KOPT-K1 (cell line): ENCODE results near the gene AKIRIN1.
"Not testable (repeated sequence)": the region's sequence is repeated elsewhere in the genome, so short reads cannot be mapped to it uniquely, and the experiment has no call there.

Experiments used
- H3K27ac ChIP-seq: fragments of 200-600 bp; sonication (generic); 2 replicates; pipeline ENCODE4 v1.5.1; 2016; ENCODE audit warnings: antibody characterized with exemption, mild to moderate bottlenecking, low read depth, low read length; ENCODE audit not compliant: poor library complexity, severe bottlenecking
- H3K36me3 ChIP-seq: fragments of 200-600 bp; sonication (generic); 2 replicates; pipeline ENCODE4 v1.5.1; 2017; ENCODE audit warnings: antibody characterized with exemption, mild to moderate bottlenecking, low read length, moderate library complexity; ENCODE audit not compliant: insufficient read depth
- H3K9me3 ChIP-seq: fragments of 200-600 bp; sonication (generic); 2 replicates; pipeline ENCODE4 v1.5.1; 2017; ENCODE audit warnings: antibody characterized with exemption, low read length, mild to moderate bottlenecking; ENCODE audit not compliant: insufficient read depth, poor library complexity, severe bottlenecking

Gene AKIRIN1, protein sequence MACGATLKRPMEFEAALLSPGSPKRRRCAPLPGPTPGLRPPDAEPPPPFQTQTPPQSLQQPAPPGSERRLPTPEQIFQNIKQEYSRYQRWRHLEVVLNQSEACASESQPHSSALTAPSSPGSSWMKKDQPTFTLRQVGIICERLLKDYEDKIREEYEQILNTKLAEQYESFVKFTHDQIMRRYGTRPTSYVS

DNA sequence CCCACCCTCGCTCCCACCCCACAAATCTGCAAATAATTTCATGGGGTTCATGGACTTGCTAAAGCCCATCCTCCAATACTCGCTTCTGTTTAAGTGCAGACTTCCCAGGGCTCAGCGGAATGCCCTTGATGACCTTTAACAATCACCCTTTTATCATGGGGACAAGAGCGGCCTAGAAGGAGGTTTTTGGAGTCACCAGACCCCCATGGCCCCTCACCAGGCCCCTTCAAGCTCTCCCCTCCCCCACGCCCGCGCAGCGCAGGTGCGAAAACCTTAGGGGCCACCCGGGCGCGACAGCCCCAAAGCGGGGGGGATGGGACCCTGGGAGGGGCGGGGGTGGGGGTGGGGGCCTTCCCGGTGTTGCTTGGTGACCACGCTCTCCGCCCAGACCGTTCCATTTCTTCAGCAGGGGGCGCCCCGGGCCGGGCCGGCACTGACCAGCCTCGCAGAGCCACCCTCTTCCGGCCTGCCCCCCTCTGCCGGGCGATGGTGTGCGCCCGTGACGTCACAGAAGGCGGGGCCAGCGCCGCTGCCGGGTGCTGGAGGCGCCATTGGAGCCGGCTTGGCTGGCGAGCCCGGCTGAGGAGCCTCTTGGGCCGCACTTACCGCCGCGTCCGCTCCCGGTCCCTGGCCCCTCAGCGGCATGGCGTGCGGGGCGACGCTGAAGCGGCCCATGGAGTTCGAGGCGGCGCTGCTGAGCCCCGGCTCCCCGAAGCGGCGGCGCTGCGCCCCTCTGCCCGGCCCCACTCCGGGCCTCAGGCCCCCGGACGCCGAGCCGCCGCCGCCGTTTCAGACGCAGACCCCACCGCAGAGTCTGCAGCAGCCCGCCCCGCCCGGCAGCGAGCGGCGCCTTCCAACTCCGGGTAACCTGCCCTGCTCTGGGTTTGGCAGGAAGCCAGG lies at the start of gene AKIRIN1:
TSS of gene AKIRIN1 (plus strand) at position 539 of the 900 bp plus-strand sequence. CDS start at position 644, 105 bp downstream.
- Histone ChIP-seq H3K9me3 (no peaks in the 10 kb centered on the region), H3K36me3 (peaks cover 32% of the 10 kb centered on the region), H3K27ac (peak within 1 kb of the TSS; percentile 87)

DNA sequence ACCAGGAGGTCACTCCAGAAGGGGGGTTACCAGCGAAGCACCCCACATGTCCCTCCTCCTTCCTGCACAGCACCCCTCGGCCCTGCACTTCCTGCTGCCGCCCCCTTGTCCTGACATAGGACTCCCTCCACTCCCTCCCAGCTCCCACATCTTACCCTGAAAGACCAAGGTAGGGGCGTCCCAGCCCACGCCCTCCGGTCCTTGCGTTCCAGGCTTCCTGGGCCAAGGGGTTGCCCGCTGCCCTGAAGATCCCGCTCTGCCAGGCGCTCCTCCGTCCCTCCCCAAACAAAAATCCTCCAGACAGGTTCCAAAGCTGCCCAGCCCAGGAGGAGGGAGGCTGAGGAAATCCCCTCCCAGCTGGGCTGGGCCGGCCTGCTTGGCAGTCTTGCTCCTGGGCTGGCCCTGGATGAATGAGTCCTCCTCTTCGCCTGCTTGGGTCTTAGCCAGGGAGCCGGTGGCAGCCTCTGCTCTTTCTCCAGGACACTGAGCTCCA lies 49.5 kb upstream of the AKIRIN1 start, which contains the start of gene RHBDL2:
TSS of gene RHBDL2 (minus strand) at position 304 of the 493 bp plus-strand sequence. CDS start 22,618 bp downstream, outside the sequence.
- Histone ChIP-seq H3K9me3 (no peaks in the 10 kb centered on the region), H3K36me3 (no peaks in the 10 kb centered on the region), H3K27ac (no peak within 1 kb of the TSS)

DNA sequence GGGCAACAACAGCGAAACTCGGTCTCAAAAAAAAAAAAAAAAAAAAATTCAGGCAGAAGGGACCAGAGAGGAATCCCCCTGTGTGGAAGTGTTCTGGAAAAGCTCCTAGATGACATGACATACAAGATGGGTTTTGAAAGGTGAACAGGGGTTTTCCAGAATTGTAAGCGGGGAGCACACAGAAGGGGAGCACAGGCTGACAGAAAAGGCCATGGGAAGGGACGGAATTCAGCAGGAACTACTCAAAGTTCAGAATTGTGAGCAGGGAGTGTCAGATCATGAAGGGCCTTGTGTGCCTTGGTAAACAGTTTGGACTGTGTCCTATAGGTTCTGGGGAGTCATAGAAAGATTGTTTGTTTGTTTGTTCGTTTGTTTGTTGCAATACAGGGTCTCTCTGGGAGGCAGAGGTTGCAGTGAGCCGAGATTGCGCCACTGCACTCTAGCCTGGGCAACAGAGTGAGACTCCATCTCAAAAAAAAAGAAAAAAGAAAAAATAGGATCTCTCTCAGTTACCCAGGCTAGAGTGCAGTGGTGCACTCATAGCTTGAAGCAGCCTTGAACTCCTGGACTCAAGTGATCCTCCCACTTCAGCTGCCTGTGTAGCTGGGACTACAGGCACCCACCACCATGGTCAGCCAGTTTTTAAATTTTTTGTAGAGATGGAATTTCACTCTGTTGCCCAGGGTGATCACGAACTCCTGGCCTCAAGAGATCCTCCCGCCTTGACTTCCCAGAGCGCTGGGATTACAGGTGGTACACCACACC lies 48.2 kb upstream of the AKIRIN1 start:
- H3K36me3 ChIP-seq: no peaks in the 10 kb centered on the region
- H3K9me3 ChIP-seq: no peaks in the 10 kb centered on the region
- H3K27ac ChIP-seq: no peak overlapping the region

DNA sequence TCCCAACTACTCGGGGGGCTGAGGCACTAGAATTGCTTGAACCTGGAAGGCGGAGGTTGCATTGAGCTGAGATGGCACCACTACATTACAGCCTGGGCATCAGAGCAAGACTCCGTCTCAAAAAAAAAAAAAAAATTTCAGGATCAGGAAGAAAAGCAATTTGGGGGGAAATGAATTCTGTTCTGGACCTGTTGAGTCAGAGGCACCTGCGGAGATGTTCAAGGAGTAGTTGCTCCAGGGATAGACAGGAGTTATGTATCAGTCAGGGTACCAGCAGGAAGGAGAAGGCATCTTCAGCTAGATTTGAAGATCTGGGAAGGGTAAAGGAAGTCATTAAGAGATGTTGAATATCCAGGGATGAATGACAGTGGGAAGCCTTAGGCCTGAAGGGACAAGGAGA lies 46.5 kb upstream of the AKIRIN1 start:
- Histone ChIP-seq H3K27ac (no peak overlapping the region), H3K9me3 (no peaks in the 10 kb centered on the region), H3K36me3 (no peaks in the 10 kb centered on the region)

DNA sequence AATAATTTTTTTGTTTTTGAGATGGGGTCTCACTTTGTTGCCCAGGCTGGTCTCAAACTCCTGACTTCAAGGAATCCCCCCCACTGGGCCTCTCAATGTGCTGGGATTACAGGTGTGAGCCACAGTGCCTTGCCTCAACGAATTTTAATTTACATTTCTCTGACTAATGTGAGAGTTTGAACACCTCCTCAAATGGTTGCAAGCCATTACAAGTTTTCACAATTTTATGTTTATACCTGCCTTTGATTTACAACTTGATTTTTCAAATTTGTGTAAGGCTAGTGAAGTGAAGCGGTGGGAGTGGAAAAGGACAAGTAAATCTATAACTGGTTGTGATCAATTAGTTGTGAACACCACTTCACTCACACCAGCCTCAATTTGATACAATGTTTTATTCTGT lies 40.5 kb upstream of the AKIRIN1 start:
- Histone ChIP-seq H3K27ac (no peak overlapping the region), H3K9me3 (no peaks in the 10 kb centered on the region), H3K36me3 (no peaks in the 10 kb centered on the region)

DNA sequence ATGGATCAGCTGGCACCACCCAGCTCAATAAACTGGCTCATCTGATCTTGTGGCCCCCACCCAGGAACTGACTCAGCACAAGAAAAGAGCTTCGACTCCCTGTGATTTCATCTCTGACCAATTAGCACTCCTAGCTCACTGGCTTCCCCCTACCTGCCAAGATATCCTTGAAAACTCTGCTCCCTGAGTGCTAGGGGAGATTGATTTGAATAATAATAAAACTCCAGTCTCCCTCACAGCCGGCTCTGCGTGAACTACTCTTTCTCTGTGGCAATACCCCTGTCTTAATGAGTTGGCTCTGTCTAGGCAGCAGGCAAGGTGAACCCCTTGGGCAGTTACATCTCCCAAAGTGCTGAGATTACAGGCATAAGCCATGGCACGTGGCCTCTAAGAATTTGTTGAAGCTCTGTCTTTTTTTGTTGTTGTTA lies 37.6 kb upstream of the AKIRIN1 start:
- Histone ChIP-seq H3K9me3 (no peaks in the 10 kb centered on the region), H3K27ac (no peak overlapping the region), H3K36me3 (no peaks in the 10 kb centered on the region)

DNA sequence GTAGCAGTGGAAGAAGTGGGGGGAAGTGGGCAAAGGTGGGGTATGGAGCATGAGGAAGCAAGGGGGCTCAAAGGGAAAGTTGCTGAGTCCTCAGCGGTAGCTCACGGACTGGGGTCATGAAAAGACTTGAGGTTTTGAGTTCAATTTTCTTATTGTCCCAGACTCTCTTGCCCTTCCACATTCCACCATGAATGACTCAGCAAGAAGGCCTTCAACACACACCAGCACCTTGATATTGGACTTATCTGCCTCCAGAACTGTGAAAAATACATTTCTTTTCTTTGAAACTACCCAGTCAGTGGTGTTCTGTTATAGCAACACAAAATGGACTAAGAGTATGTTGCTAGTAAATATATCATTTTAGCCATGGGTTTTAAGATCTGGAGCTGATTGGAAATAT lies 32.1 kb upstream of the AKIRIN1 start:
- Histone ChIP-seq H3K36me3 (no peaks in the 10 kb centered on the region), H3K27ac (no peak overlapping the region), H3K9me3 (no peaks in the 10 kb centered on the region)

DNA sequence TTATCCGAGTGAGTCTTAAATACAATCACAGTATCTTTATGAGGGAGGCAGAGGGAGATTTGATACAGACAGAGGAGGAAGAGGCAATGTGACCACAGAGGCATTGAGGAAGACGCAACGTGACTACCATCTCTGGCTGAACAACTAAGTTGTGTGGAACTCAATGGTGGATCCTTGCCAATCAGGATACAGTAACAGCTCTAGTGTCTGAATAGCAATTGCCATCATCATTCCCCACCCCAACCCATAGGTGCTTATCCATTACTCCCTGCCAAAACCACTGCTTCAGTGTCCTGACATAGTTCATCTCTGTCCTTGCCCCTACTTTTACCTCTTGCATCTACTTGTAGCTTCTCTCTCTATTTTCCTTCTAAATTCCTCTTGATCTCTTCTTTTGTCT lies 29.0 kb upstream of the AKIRIN1 start:
- Histone ChIP-seq H3K9me3 (no peaks in the 10 kb centered on the region), H3K27ac (no peak overlapping the region), H3K36me3 (no peaks in the 10 kb centered on the region)

DNA sequence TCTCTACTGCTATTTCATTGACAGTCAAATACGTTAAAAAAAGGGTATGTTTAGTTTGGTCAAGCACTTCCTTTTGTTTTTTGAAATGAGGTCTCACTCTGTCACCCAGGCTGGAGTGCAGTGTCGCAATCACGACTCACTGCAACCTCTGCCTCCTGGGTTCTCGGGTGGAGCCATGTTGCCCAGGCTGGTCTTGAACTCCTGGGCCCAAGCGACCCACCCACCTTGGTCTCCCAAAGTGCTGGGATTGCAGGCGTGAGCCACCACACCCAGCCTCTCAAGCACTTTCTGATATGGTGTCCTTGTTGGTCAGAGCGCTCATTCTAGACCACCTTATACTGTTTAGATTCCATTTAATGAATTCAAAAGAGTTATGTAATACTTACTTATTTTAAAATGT lies 28.5 kb upstream of the AKIRIN1 start:
- no peak overlapping the region for H3K27ac ChIP-seq

DNA sequence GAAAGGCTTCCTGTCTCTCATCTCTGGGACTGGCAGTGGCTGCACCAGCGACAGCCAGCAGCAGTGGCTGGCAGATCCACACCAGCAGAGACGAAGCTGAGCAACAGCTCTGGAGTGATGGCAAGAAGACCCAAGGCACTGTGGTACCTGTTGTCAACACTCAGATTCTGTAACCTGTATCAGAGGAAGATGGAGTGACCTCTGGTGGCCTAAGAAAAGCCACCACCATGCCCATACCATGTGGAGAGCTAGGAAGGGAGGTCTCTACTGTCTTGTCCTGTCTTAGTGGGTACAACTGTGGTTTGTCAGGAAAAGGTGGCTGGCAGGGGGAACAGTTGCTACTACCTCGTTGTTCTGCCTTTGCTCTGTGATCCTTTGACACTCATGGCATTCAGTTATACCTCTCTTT lies 26.9 kb upstream of the AKIRIN1 start:
- H3K9me3 ChIP-seq: no peaks in the 10 kb centered on the region
- H3K27ac ChIP-seq: no peak overlapping the region
- no peaks in the 10 kb centered on the region for H3K36me3 ChIP-seq

More for the DNA sequence above, 28.5 kb upstream of the AKIRIN1 start:
- H3K9me3 ChIP-seq: no peaks in the 10 kb centered on the region
- no peaks in the 10 kb centered on the region for H3K36me3 ChIP-seq

DNA sequence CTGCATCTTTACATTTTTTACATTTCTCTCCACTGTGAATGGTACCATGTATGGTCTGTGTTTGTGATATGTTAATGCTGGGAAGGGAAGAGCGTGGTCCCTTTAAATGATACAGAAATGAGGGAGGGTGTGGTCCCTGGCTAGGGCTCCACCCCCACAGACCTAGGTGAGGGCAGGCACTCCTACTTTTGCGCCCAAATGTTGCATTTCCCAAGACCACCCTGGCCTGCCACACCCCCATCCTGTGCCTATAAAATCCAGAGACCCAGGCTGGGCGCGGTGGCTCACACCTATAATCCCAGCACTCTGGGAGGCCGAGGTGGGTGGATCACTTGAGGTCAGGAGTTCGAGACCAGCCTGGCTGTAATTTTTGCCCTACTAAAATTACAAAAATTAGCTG lies 17.9 kb upstream of the AKIRIN1 start:
- H3K36me3 ChIP-seq, H3K9me3 ChIP-seq, H3K27ac ChIP-seq: not testable (repeated sequence)

DNA sequence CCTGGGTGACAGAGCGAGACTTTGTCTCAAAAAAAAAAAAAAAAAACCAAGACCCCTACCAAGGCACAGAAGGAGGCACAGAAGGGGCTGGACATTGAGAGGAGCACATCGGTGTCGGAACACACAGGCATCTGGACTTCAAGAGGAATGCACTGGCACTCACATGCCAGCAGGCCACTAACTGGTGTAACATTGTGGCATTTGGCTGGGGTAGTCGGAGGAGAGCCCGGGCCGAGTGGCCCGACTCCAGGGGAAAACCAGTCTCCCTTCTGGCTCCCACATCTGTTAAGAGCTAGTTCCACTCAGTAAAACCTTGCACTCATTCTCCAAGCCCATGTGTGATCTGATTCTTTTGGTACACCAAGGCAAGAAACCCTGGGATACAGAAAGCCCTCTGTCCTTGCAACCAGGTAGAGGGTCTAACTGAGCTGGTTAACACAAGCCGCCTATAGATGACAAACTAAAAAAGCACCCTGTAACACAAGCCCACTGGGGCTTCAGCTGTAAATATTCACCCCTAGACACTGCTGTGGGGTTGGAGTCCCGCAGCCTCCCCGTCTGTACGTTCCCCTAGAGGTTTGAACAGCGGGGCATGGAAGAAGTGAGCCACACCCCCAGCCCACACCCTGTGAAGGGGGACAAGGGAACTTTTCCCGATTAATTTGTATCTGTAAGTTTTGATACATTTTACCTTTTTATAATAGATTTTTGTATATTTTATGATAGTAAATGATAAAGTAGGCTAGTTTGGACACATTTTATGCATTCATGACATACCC lies 17.2 kb upstream of the AKIRIN1 start:
- Histone ChIP-seq H3K27ac (no peak overlapping the region), H3K9me3 (peaks cover 13% of the 10 kb centered on the region), H3K36me3 (no peaks in the 10 kb centered on the region)

DNA sequence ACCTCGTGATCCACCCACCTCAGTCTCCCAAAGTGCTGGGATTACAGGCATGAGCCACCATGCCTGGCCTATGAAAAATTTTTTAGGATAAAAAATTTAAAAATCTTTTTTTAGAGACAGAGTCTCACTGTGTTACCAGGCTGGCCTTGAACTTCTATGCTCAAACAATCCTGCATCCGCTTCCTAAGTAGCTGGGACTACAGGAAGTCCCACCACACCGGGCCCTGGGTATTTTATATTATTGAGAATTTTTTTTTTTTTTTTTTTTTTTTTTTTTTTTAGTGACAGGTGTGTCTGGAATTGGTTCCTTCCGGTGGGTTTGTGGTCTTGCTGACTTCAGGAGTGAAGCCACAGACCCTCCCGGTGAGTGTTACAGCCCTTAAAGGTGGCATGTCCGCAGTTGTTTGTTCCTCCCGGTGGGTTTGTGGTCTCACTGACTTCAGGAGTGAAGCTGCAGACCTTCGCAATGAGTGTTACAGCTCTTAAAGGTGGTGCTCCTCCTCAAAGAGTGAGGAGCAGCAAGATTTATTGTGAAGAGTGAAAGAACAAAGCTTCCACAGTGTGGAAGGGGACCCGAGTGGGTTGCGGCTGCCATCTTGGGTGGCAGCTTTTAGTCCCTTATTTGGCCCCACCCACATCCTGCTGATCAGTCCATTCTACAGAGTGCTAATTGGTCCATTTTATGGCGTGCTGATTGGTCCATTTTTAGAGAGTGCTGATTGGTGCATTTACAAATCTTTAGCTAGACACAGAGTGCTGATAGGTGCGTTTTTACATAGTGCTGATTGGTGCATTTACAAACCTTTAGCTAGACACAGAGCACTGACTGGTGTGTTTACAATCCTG lies 13.5 kb upstream of the AKIRIN1 start:
- H3K27ac ChIP-seq, H3K36me3 ChIP-seq: not testable (repeated sequence)
- H3K9me3 ChIP-seq: peaks cover 32% of the 10 kb centered on the region

DNA sequence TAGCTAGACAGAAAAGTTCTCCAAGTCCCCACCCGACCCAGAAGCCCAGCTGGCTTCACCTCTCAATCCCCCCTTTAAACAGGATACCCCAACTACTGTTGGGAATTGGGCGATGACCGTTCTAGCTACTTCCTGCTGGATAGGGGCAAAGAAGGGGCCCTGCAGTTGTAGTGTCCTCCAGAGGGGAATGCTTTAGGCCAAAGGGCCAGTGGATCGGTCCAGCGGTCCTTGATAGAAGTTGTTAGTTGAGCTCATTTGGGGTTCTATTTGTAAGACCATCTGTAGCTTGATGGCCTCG lies 12.9 kb upstream of the AKIRIN1 start:
- H3K27ac ChIP-seq, H3K36me3 ChIP-seq: not testable (repeated sequence)
- peaks cover 32% of the 10 kb centered on the region for H3K9me3 ChIP-seq
